Spleen (tissue), 11 donors: ENCODE measurements around the gene MTMR6. TPM values are rescaled to one million over a fixed set of nuclear protein-coding genes. Genes with fewer than 3 reads are reported as not detected.

ENCODE experiments used
- DNase-seq: peaks from one replicate; pipeline ENCODE4 v3.0.0-alpha.2; 2020
- H3K27ac ChIP-seq, 8 donors: fragments of 200-600 bp; sonication (generic) in 7 of 8; 1 replicate in 4 of 8; 2 replicates in 4 of 8; pipeline versions ENCODE4 v1.5.0 to v1.8.0; 2016 to 2021; ENCODE audit warnings: inconsistent platforms in 4 of 8, mild to moderate bottlenecking in 4 of 8, moderate library complexity in 1 of 8
- H3K27me3 ChIP-seq, 7 donors: fragments of 200-600 bp; sonication (generic) in 6 of 7; replicated peaks in 1 of 7; 1 replicate in 4 of 7; 2 replicates in 3 of 7; pipeline versions ENCODE4 v1.5.0 to v1.8.0; 2016 to 2021; ENCODE audit warnings: inconsistent platforms in 3 of 7, mild to moderate bottlenecking in 1 of 7
- H3K36me3 ChIP-seq, 6 donors: fragments of 200-600 bp; sonication (generic) in 5 of 6; 1 replicate in 4 of 6; 2 replicates in 2 of 6; pipeline versions ENCODE4 v1.5.0 to v1.8.0; 2016 to 2021; ENCODE audit warnings: inconsistent platforms in 2 of 6
- H3K4me1 ChIP-seq, 6 donors: fragments of 200-600 bp; sonication (generic) in 5 of 6; 1 replicate in 3 of 6; 2 replicates in 3 of 6; pipeline versions ENCODE4 v1.5.0 to v1.8.0; 2016 to 2021; ENCODE audit warnings: inconsistent platforms in 3 of 6
- H3K4me3 ChIP-seq, 8 donors: fragments of 200-600 bp; sonication (generic) in 7 of 8; 1 replicate in 4 of 8; 2 replicates in 4 of 8; pipeline versions ENCODE4 v1.5.0 to v1.8.0; 2016 to 2021; ENCODE audit warnings: inconsistent platforms in 4 of 8, mild to moderate bottlenecking in 4 of 8, moderate library complexity in 2 of 8
- H3K9me3 ChIP-seq, 8 donors: fragments of 200-600 bp; sonication (generic) in 7 of 8; 1 replicate in 4 of 8; 2 replicates in 4 of 8; pipeline versions ENCODE4 v1.5.0 to v1.8.0; 2016 to 2021; ENCODE audit warnings: inconsistent platforms in 4 of 8
- POLR2A ChIP-seq, 3 donors: fragments of 450-650 bp; IDR thresholded peaks; one replicate each; pipeline ENCODE4 v1.5.1; 2017; ENCODE audit warnings: antibody characterized with exemption in 3 of 3, mild to moderate bottlenecking in 1 of 3
- POLR2AphosphoS5 ChIP-seq, 3 donors: sonication (generic); formaldehyde crosslinking; IDR thresholded peaks; one replicate each; pipeline ENCODE4 v1.5.1; 2017; ENCODE audit warnings: antibody characterized with exemption in 3 of 3
- WGBS, 5 donors: extraction: QIAGEN DNeasy Blood & Tissue Kit in 3 of 5; methylation state at CpG; one replicate each; pipeline versions ENCODE4 v1.1.5 to v1.1.7; 2013 to 2018; 5-methylcytosine and 5-hydroxymethylcytosine counted together
- intact Hi-C: fragments of 100-400 bp; cut with DNase I; formaldehyde crosslinking; loops from one replicate; pipeline ENCODE4 v1.15.0; 2023; ENCODE audit warnings: low total_unique reads
- polyA plus RNA-seq, 3 donors: library from polyadenylated mRNA; stranded (reverse); fragments of 200-250 nt; gene quantifications; one replicate each; pipeline ENCODE4 v1.2.1, GENCODE V29; 2013
- total RNA-seq, 7 donors: library from RNA; depleted of rRNA in 3 of 7; stranded (reverse); fragments of >200 nt in 3 of 7; fragmentation: NEBNext Ultra II Directional in 4 of 7; extraction: Animal tissue kit (Norgen Biotek cat#: 25700) in 4 of 7; gene quantifications; one replicate each; pipeline versions ENCODE4 v1.1.0 to v1.2.1, GENCODE V29; 2016 to 2021
- TF ChIP-seq, protein P1 (sequence below), 11 experiments: fragments of 200-600 bp in 7 of 11; fragments of 450-650 bp in 4 of 11; sonication (generic) in 4 of 11; IDR thresholded peaks in 8 of 11; conservative IDR thresholded peaks in 3 of 11; 1 replicate in 7 of 11; 2 replicates in 4 of 11; pipeline versions ENCODE4 v1.4.0 to v1.8.0; 2016 to 2021; ENCODE audit warnings: antibody characterized with exemption in 11 of 11, inconsistent platforms in 4 of 11, mild to moderate bottlenecking in 1 of 11
- donor health status: healthy with polysubstance abuse.
- donor health status: DM: no; HTN: no; CAD: no; lungs with moderate emphysema.
- donor health status: DM: no; HTN: no; CAD: no.
- donor health status: Bipolar disorder and iron deficiency.
- donor health status: healthy.
- donor health status: DM: no; HTN: no; CAD: no.
- donor health status: DM: yes; HTN: yes; CAD: no.

The MTMR6 gene
- total and polyA plus RNA-seq, 10 donors, result 5.4 to 28.3 (median 19.1) TPM

DNA sequence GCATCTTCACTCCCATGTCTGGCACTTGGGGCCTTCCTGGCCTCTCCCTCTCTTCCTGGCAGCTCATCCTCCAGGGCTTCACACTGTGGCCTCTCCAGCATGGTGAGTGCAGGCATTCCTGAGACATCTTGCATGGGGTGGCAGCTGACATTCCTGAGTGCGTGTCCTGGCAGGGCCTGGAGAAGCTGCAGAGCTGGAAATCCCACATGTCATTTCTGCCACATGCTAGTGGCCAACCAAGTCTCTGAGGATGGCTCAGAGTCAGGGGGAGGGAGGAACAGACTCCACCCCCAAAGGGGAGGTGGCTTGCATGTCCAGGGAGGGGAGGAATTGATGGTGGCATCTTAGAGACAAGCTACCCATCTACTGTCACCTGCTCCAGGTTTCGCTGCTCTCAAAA lies 73.6 kb downstream of the MTMR6 start:
- H3K4me3 ChIP-seq, result no peak overlapping the region
- 92 to 100% (median 94%) methylated on average over 1 to 2 of the region's 2 CpGs for WGBS, 5 donors
- no peak for DNase-seq

DNA sequence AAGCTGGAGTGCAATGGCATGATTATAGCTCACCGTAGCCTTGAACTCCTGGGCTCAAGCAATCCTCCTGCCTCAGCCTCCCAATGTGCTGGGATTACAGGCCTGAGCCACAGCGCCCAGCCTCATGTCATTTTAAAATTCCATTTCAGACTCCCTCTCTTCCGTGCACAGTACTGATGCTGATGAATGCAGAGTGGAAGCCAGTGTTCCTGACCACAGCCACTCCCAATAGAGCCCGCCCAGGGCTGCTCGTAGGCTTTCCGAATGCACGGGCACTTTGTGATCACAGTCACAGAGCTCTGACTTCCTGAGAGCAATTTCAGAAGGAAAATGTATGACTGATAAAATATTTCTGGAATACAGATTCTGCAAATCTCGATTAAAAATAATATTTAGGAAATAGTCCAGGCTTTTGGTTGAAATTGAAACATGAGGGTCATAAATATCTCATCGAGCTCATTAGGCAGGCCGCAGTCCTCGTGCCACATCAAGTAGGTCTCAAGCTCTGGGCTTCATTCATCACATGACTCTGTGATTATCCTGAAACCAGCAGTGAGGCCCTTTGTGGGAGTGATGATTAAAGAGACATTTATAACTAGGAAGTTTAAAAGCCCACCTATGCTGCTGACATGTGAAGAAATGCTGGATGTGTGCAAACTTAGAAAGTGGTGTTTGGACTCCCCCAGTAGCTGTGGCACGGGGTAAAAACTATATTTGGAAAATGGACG lies 76.3 kb downstream of the MTMR6 start:
- H3K4me3 ChIP-seq, result no peak overlapping the region
- H3K36me3 ChIP-seq, result no peaks in the 10 kb centered on the region
- WGBS, 5 donors, result 78 to 84% (median 82%) methylated on average over 13 of the region's 13 CpGs
- H3K27ac ChIP-seq, result no peak overlapping the region
- no peak for DNase-seq
- no peaks in the 10 kb centered on the region for H3K4me1 ChIP-seq
- TF ChIP-seq POLR2A (IDR thresholded peaks at IDR 0.05), result no peak
- TF ChIP-seq, protein P1, sequence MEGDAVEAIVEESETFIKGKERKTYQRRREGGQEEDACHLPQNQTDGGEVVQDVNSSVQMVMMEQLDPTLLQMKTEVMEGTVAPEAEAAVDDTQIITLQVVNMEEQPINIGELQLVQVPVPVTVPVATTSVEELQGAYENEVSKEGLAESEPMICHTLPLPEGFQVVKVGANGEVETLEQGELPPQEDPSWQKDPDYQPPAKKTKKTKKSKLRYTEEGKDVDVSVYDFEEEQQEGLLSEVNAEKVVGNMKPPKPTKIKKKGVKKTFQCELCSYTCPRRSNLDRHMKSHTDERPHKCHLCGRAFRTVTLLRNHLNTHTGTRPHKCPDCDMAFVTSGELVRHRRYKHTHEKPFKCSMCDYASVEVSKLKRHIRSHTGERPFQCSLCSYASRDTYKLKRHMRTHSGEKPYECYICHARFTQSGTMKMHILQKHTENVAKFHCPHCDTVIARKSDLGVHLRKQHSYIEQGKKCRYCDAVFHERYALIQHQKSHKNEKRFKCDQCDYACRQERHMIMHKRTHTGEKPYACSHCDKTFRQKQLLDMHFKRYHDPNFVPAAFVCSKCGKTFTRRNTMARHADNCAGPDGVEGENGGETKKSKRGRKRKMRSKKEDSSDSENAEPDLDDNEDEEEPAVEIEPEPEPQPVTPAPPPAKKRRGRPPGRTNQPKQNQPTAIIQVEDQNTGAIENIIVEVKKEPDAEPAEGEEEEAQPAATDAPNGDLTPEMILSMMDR (IDR thresholded peaks at IDR 0.05 in 8 of 11, conservative IDR thresholded peaks at IDR 0.05 in 3 of 11), result no peak
- TF ChIP-seq POLR2AphosphoS5 (IDR thresholded peaks at IDR 0.05), result no peak
- intact Hi-C loops, result no loop called here
- no peaks in the 10 kb centered on the region for H3K9me3 ChIP-seq
- peaks cover 0 to 13% (median 0%) of the 10 kb centered on the region in 7 donors for H3K27me3 ChIP-seq

More for the DNA sequence above, 73.6 kb downstream of the MTMR6 start:
- no peaks in the 10 kb centered on the region for H3K36me3 ChIP-seq
- H3K27me3 ChIP-seq, result peaks cover 0 to 9% (median 0%) of the 10 kb centered on the region in 7 donors
- no peaks in the 10 kb centered on the region for H3K4me1 ChIP-seq
- H3K27ac ChIP-seq, result no peak overlapping the region
- no peaks in the 10 kb centered on the region for H3K9me3 ChIP-seq
- intact Hi-C loops, result no loop called here
- TF ChIP-seq POLR2AphosphoS5 (IDR thresholded peaks at IDR 0.05) (no peak), POLR2A (IDR thresholded peaks at IDR 0.05) (no peak)

DNA sequence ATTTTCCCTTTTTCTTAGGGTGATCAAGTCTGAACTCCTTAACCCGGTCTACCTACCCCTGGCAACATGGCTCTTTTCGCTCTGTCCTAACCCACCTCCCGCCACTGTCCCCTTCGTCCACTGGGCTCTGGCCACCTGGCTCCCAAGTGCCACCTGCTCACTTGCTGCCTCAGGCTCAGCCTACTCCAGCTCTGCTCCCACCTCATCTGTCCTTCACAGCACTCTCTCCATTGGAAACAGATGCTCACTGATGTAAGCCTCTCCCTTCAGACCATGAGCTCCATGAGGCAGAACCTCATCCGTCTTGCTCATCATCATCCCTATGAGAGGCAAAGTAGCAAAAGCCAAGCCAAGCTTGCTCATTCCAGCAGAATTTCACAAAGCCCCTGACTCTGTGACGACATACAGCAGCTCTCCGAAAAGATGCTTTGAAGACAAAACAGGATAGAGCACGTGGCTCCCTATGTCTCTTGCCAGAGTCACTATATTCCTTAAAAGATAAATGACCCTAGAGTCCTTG lies 79.9 kb downstream of the MTMR6 start:
- H3K27ac ChIP-seq, result no peak overlapping the region

DNA sequence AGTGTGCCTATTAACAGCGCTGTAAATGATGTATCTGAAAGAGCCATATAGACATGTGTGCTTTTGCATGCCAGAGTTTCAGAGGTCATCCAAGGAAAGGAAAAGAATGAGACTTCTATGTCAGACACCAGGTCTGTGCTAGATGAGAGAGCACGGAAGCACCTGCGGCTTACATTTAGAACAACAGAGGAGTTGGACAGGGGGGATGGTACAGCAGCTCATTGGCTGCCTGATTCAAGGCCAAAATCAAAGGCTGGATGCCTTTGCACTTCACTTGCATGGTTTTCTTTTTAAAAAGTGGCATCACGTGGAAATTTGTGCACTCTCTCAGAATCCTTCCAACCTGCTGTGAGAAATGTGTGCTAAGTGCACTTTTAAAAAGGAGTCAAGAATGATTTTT lies 82.4 kb downstream of the MTMR6 start:
- Histone ChIP-seq H3K9me3 (no peaks in the 10 kb centered on the region), H3K36me3 (no peaks in the 10 kb centered on the region), H3K4me1 (no peaks in the 10 kb centered on the region), H3K27ac (no peak overlapping the region), H3K27me3 (peaks cover 0 to 44% (median 0%) of the 10 kb centered on the region in 7 donors), H3K4me3 (no peak overlapping the region)
- TF ChIP-seq, protein P1 (IDR thresholded peaks at IDR 0.05 in 8 of 11, conservative IDR thresholded peaks at IDR 0.05 in 3 of 11), result no peak
- intact Hi-C loops, result no loop called here
- WGBS, 5 donors, result 82 to 92% (median 88%) methylated on average over 4 of the region's 4 CpGs
- no peak for DNase-seq

More for the DNA sequence above, 79.9 kb downstream of the MTMR6 start:
- TF ChIP-seq POLR2AphosphoS5 (IDR thresholded peaks at IDR 0.05) (no peak), POLR2A (IDR thresholded peaks at IDR 0.05) (no peak)
- TF ChIP-seq, protein P1 (IDR thresholded peaks at IDR 0.05 in 8 of 11, conservative IDR thresholded peaks at IDR 0.05 in 3 of 11), result no peak
- H3K4me3 ChIP-seq, result no peak overlapping the region
- WGBS, 5 donors, result 86 to 94% (median 88%) methylated on average over 8 of the region's 8 CpGs
- no peak for DNase-seq
- no peaks in the 10 kb centered on the region for H3K36me3 ChIP-seq
- intact Hi-C loops, result no loop called here
- H3K4me1 ChIP-seq, result no peaks in the 10 kb centered on the region
- no peaks in the 10 kb centered on the region for H3K9me3 ChIP-seq
- H3K27me3 ChIP-seq, result peaks cover 0 to 34% (median 0%) of the 10 kb centered on the region in 7 donors
